ENCODE measurements around the gene EPHB1. TPM values are rescaled to one million over a fixed set of nuclear protein-coding genes. Genes with fewer than 3 reads are reported as not detected.

EPHB1 gene
- total RNA-seq, 1 experiment from 2014 or later: 0.86 TPM

DNA sequence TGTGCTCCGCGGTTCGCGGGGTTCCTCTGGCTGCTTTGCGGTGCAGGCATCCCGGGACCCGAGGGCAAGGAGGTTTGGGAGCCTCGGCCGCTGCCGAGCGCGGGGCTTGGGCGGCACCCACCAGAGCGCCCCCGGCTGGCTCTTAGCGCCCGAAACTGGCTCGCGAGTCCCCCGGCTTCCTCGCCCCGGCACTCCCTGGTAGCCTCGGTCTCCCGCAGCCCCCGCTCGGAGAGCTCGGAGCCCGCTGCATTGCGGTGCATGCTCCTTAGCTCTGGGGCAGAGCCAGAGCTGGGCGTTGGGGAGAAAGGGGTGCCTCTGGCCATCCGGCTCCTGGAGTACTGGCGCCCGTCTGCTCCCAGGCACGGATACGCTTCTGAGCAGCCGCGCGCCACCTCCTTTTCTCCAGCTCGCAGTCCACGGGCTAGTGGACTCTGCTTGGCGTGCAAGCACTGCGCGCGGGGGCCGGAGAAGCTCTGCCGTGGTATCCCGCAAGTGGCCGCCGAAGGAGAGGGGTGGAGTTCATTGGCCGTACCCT, 753 bp downstream of the EPHB1 start:
- no peaks in the 10 kb centered on the region for H3K79me2 ChIP-seq (ENCODE audit: insufficient read depth, low read length)
- peaks cover 35% of the 10 kb centered on the region for H3K27me3 ChIP-seq (ENCODE audit: insufficient read depth, low read length)
- H3K9me3 ChIP-seq (ENCODE audit: control insufficient read depth in 1 of 2, insufficient read depth in 1 of 2, low read depth in 1 of 2, low read length in 2 of 2): no peaks in the 10 kb centered on the region
- RAD21 ChIA-PET (ENCODE audit: low non-redundant PET in 1 of 2, low total read pairs in 2 of 2, uncharacterized antibody in 2 of 2, unreplicated experiment in 2 of 2): interaction anchor here (1.3 to 1.9 kb wide), 3 partner anchors 41 to 708 kb away, joined by 4 to 8 read pairs (median 5); no protein-coding TSS in a partner anchor
- no peak overlapping the region for H3K4me3 ChIP-seq (replicated peaks in 1 of 2; ENCODE audit: low read depth in 1 of 2, low read length in 2 of 2)
- no peak overlapping the region for H3K4me2 ChIP-seq (ENCODE audit: low read length)
- H2AFZ ChIP-seq (ENCODE audit: low read depth, low read length, poor library complexity, severe bottlenecking): no peak overlapping the region
- H3K9ac ChIP-seq (ENCODE audit: low read length): no peak overlapping the region
- CTCF ChIA-PET: interaction anchor here (1.5 to 3.1 kb wide), 2 partner anchors 43 to 708 kb away, joined by 9 to 20 read pairs; no protein-coding TSS in a partner anchor
- H4K20me1 ChIP-seq (ENCODE audit: insufficient read depth): no peaks in the 10 kb centered on the region
- no peak for TF ChIP-seq ZFX (IDR thresholded peaks at IDR 0.05)
- TF ChIP-seq YY1 (IDR thresholded peaks at IDR 0.05; ENCODE audit: extremely low read depth, insufficient replicate concordance, low read depth, low read length): no peak
- POLR2A ChIA-PET: no interaction called here
- no peak overlapping the region for H3K27ac ChIP-seq (ENCODE audit: low read depth, low read length)
- BruUV-seq (replicated peaks): no TSS peak
- no peaks in the 10 kb centered on the region for H3K36me3 ChIP-seq (ENCODE audit: control insufficient read depth in 1 of 2, insufficient read depth in 2 of 2, low read length in 2 of 2)
- DNase-seq (ENCODE audit: low read depth, low spot score): no peak
- no peaks in the 10 kb centered on the region for H3K4me1 ChIP-seq (ENCODE audit: control insufficient read depth in 1 of 2, insufficient read depth in 2 of 2, low read length in 2 of 2)
- intact Hi-C loops (cut with micrococcal nuclease): loop anchor here (1.0 kb wide), 2 partner anchors 708 to 1099 kb away; no protein-coding TSS in a partner anchor
- H3K9me2 ChIP-seq (ENCODE audit: insufficient read depth): no peaks in the 10 kb centered on the region
- ATAC-seq: no peak

GRCh38 chr3:134796281-134797056, 1.4 kb downstream of the EPHB1 start:
- CTCF ChIA-PET: interaction anchor here (3.1 kb wide), 1 partner anchor 708 kb away, joined by 20 read pairs; no protein-coding TSS in a partner anchor
- H3K9me2 ChIP-seq (ENCODE audit: insufficient read depth): no peaks in the 10 kb centered on the region
- RAD21 ChIA-PET (ENCODE audit: low non-redundant PET in 1 of 2, low total read pairs in 2 of 2, uncharacterized antibody in 2 of 2, unreplicated experiment in 2 of 2): interaction anchor here in 1 of 2 experiments (1.9 kb wide), 1 partner anchor 707 kb away, joined by 8 read pairs; no protein-coding TSS in a partner anchor
- BruUV-seq (replicated peaks): no TSS peak
- no peaks in the 10 kb centered on the region for H4K20me1 ChIP-seq (ENCODE audit: insufficient read depth)
- H3K36me3 ChIP-seq (ENCODE audit: control insufficient read depth in 1 of 2, insufficient read depth in 2 of 2, low read length in 2 of 2): no peaks in the 10 kb centered on the region
- DNase-seq (ENCODE audit: low read depth, low spot score) (no peak), ATAC-seq (no peak)
- H3K27me3 ChIP-seq (ENCODE audit: insufficient read depth, low read length): peaks cover 41% of the 10 kb centered on the region
- H3K9me3 ChIP-seq (ENCODE audit: control insufficient read depth in 1 of 2, insufficient read depth in 1 of 2, low read depth in 1 of 2, low read length in 2 of 2): no peaks in the 10 kb centered on the region
- H3K79me2 ChIP-seq (ENCODE audit: insufficient read depth, low read length): no peaks in the 10 kb centered on the region
- H3K27ac ChIP-seq (ENCODE audit: low read depth, low read length): no peak overlapping the region
- POLR2A ChIA-PET: no interaction called here
- no peak overlapping the region for H3K4me2 ChIP-seq (ENCODE audit: low read length)
- H2AFZ ChIP-seq (ENCODE audit: low read depth, low read length, poor library complexity, severe bottlenecking): no peak overlapping the region
- no peak overlapping the region for H3K4me3 ChIP-seq (replicated peaks in 1 of 2; ENCODE audit: low read depth in 1 of 2, low read length in 2 of 2)
- no peaks in the 10 kb centered on the region for H3K4me1 ChIP-seq (ENCODE audit: control insufficient read depth in 1 of 2, insufficient read depth in 2 of 2, low read length in 2 of 2)
- intact Hi-C loops (cut with micrococcal nuclease): no loop called here
- no peak overlapping the region for H3K9ac ChIP-seq (ENCODE audit: low read length)
- TF ChIP-seq YY1 (IDR thresholded peaks at IDR 0.05; ENCODE audit: extremely low read depth, insufficient replicate concordance, low read depth, low read length) (no peak), ELF1 (IDR thresholded peaks at IDR 0.05; ENCODE audit: borderline replicate concordance, low read depth) (no peak), SIN3A (IDR thresholded peaks at IDR 0.05; ENCODE audit: low read depth) (no peak), POLR2AphosphoS5 (IDR thresholded peaks at IDR 0.05; ENCODE audit: low read depth, low read length) (no peak), MAX (IDR thresholded peaks at IDR 0.05) (no peak), CBX3 (IDR thresholded peaks at IDR 0.05; ENCODE audit: low read depth) (no peak), POLR2A (IDR thresholded peaks at IDR 0.05; ENCODE audit: borderline replicate concordance, extremely low read depth, insufficient read depth, insufficient read length) (no peak), JUND (IDR thresholded peaks at IDR 0.05) (no peak), SP1 (IDR thresholded peaks at IDR 0.05; ENCODE audit: low read depth) (no peak), EGR1 (IDR thresholded peaks at IDR 0.05; ENCODE audit: low read depth) (no peak), EZH2 (IDR thresholded peaks at IDR 0.05) (no peak), FOSL1 (IDR thresholded peaks at IDR 0.05; ENCODE audit: low read depth) (no peak)
- TF ChIP-seq, protein P1, sequence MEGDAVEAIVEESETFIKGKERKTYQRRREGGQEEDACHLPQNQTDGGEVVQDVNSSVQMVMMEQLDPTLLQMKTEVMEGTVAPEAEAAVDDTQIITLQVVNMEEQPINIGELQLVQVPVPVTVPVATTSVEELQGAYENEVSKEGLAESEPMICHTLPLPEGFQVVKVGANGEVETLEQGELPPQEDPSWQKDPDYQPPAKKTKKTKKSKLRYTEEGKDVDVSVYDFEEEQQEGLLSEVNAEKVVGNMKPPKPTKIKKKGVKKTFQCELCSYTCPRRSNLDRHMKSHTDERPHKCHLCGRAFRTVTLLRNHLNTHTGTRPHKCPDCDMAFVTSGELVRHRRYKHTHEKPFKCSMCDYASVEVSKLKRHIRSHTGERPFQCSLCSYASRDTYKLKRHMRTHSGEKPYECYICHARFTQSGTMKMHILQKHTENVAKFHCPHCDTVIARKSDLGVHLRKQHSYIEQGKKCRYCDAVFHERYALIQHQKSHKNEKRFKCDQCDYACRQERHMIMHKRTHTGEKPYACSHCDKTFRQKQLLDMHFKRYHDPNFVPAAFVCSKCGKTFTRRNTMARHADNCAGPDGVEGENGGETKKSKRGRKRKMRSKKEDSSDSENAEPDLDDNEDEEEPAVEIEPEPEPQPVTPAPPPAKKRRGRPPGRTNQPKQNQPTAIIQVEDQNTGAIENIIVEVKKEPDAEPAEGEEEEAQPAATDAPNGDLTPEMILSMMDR (IDR thresholded peaks at IDR 0.05 in 2 of 3, conservative IDR thresholded peaks at IDR 0.05 in 1 of 3; ENCODE audit: borderline replicate concordance in 1 of 3, insufficient read depth in 1 of 3, low read depth in 2 of 3, low read length in 2 of 3): no peak
- TF ChIP-seq, protein P2, sequence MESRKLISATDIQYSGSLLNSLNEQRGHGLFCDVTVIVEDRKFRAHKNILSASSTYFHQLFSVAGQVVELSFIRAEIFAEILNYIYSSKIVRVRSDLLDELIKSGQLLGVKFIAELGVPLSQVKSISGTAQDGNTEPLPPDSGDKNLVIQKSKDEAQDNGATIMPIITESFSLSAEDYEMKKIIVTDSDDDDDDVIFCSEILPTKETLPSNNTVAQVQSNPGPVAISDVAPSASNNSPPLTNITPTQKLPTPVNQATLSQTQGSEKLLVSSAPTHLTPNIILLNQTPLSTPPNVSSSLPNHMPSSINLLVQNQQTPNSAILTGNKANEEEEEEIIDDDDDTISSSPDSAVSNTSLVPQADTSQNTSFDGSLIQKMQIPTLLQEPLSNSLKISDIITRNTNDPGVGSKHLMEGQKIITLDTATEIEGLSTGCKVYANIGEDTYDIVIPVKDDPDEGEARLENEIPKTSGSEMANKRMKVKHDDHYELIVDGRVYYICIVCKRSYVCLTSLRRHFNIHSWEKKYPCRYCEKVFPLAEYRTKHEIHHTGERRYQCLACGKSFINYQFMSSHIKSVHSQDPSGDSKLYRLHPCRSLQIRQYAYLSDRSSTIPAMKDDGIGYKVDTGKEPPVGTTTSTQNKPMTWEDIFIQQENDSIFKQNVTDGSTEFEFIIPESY (IDR thresholded peaks at IDR 0.05; ENCODE audit: extremely low read depth, insufficient replicate concordance, low read length): no peak

All from HCT116 (cell line).